GM23338 (cell line): ENCODE measurements around the gene FBXW7. TPM values are rescaled to one million over a fixed set of nuclear protein-coding genes. Genes with fewer than 3 reads are reported as not detected.
A peak's percentile ranks its signal among the peaks of the same experiment; 100 is the strongest.

Experiments used
- ATAC-seq: fragments of 200-7000 bp; cut with Tn5 transposase; 3 replicates; pipeline ENCODE4 v1.9.1; 2020
- DNase-seq: peaks from one replicate; pipeline ENCODE4 v3.0.0-alpha.2; 2015; ENCODE audit warnings: low spot score
- H2AFZ ChIP-seq: fragments of 200-600 bp; sonication (generic); 2 replicates; pipeline ENCODE4 v1.8.0; 2016; ENCODE audit warnings: antibody characterized with exemption, mild to moderate bottlenecking, moderate library complexity
- H3F3A ChIP-seq: fragments of 200-600 bp; sonication (generic); replicated peaks from 2 replicates; pipeline ENCODE4 v1.8.0; 2017; ENCODE audit warnings: antibody characterized with exemption, mixed run types, low read depth
- H3K27ac ChIP-seq: fragments of 200-600 bp; sonication (generic); 2 replicates; pipeline ENCODE4 v1.6.1; 2016; ENCODE audit warnings: low read depth
- H3K27me3 ChIP-seq: fragments of 200-600 bp; sonication (generic); 2 replicates; pipeline ENCODE4 v1.8.0; 2016; ENCODE audit warnings: mild to moderate bottlenecking, mixed run types, moderate library complexity; ENCODE audit not compliant: insufficient read depth
- H3K36me3 ChIP-seq: fragments of 200-600 bp; sonication (generic); 2 replicates; pipeline ENCODE4 v1.8.0; 2016; ENCODE audit warnings: mild to moderate bottlenecking; ENCODE audit not compliant: insufficient read depth
- H3K4me1 ChIP-seq: fragments of 200-600 bp; sonication (generic); 2 replicates; pipeline ENCODE4 v1.8.0; 2016; ENCODE audit warnings: mild to moderate bottlenecking, moderate library complexity; ENCODE audit not compliant: insufficient read depth
- H3K4me2 ChIP-seq: fragments of 200-600 bp; sonication (generic); 2 replicates; pipeline ENCODE4 v1.7.1; 2017; ENCODE audit warnings: mixed run types
- H3K4me3 ChIP-seq: fragments of 200-600 bp; sonication (generic); 2 replicates; pipeline ENCODE4 v1.6.1; 2016; ENCODE audit warnings: mixed run types
- H3K79me2 ChIP-seq: fragments of 200-600 bp; sonication (generic); replicated peaks from 2 replicates; pipeline ENCODE4 v1.8.0; 2017; ENCODE audit warnings: mild to moderate bottlenecking; ENCODE audit not compliant: insufficient read depth
- H3K9me2 ChIP-seq: fragments of 200-600 bp; sonication (generic); 2 replicates; pipeline ENCODE4 v1.8.0; 2017; ENCODE audit not compliant: insufficient read depth
- H4K20me1 ChIP-seq: fragments of 200-600 bp; sonication (generic); replicated peaks from 2 replicates; pipeline ENCODE4 v1.8.0; 2017; ENCODE audit warnings: mild to moderate bottlenecking; ENCODE audit not compliant: insufficient read depth
- H3K27ac Mint-ChIP-seq: 2 replicates; pipeline ENCODE4 v1.8.0; 2020; ENCODE audit warnings: inconsistent platforms, mild to moderate bottlenecking, moderate library complexity, mixed read lengths
- H3K27me3 Mint-ChIP-seq: 3 replicates; pipeline ENCODE4 v1.8.0; 2022; ENCODE audit warnings: low read depth, mild to moderate bottlenecking, moderate library complexity, mixed read lengths, inconsistent platforms; ENCODE audit not compliant: insufficient read depth, poor library complexity
- H3K36me3 Mint-ChIP-seq: 3 replicates; pipeline ENCODE4 v1.8.0; 2021; ENCODE audit warnings: low read depth, mild to moderate bottlenecking, inconsistent platforms, moderate library complexity, mixed read lengths
- H3K4me1 Mint-ChIP-seq: 3 replicates; pipeline ENCODE4 v1.8.0; 2020; ENCODE audit warnings: mild to moderate bottlenecking, inconsistent platforms, mixed read lengths
- H3K4me3 Mint-ChIP-seq: 3 replicates; pipeline ENCODE4 v1.8.0; 2021; ENCODE audit warnings: moderate library complexity, mild to moderate bottlenecking, inconsistent platforms, mixed read lengths
- H3K9me3 Mint-ChIP-seq: 3 replicates; pipeline ENCODE4 v1.8.0; 2020; ENCODE audit warnings: moderate library complexity, mild to moderate bottlenecking, inconsistent platforms, mixed read lengths
- CREB1 ChIP-seq: fragments of 250-450 bp; sonication (Bioruptor Pico); IDR thresholded peaks from 2 replicates; pipeline ENCODE4 v1.5.0; 2020; ENCODE audit warnings: low read depth, mild to moderate bottlenecking, moderate library complexity
- EZH2 ChIP-seq: fragments of 200-600 bp; sonication (generic); IDR thresholded peaks from one replicate; pipeline ENCODE4 v1.8.0; 2017; ENCODE audit warnings: antibody characterized with exemption, mild to moderate bottlenecking, low read depth; ENCODE audit not compliant: unreplicated experiment
- NANOG ChIP-seq: IDR thresholded peaks from 2 replicates; pipeline ENCODE4 v1.6.1; 2016; ENCODE audit warnings: antibody characterized with exemption, borderline replicate concordance
- POLR2AphosphoS5 ChIP-seq: IDR thresholded peaks from 2 replicates; pipeline ENCODE4 v1.6.1; 2016; ENCODE audit warnings: antibody characterized with exemption, low read depth
- STAT1 ChIP-seq: IDR thresholded peaks from one replicate; pipeline ENCODE4 v1.6.1; 2016; ENCODE audit warnings: antibody characterized with exemption; ENCODE audit not compliant: unreplicated experiment
- ZNF114 ChIP-seq: fragments of 250-450 bp; sonication (Bioruptor Pico); IDR thresholded peaks from 2 replicates; pipeline ENCODE4 v1.5.0; 2020; ENCODE audit warnings: mild to moderate bottlenecking, moderate library complexity
- ZNF331 ChIP-seq: fragments of 250-450 bp; sonication (Bioruptor Pico); IDR thresholded peaks from 2 replicates; pipeline ENCODE4 v1.5.0; 2020; ENCODE audit warnings: low read depth, mild to moderate bottlenecking, moderate library complexity
- polyA plus RNA-seq: library from polyadenylated mRNA; unstranded; fragments of >200 nt; fragmentation: Nextera tagmentation; extraction: Ambion mirVana; gene quantifications from 2 replicates; pipeline ENCODE4 v1.2.1, GENCODE V29; 2016
- total RNA-seq: library from RNA; depleted of rRNA; stranded (reverse); fragments of >200 nt; shearing (Covaris generic); gene quantifications from 2 replicates; pipeline ENCODE4 v1.2.3, GENCODE V29; 2014
- TF ChIP-seq, protein P1 (sequence below): fragments of 250-450 bp; sonication (Bioruptor Pico); IDR thresholded peaks from 2 replicates; pipeline ENCODE4 v1.5.0; 2020; ENCODE audit warnings: mild to moderate bottlenecking, moderate library complexity
- TF ChIP-seq, protein P2 (sequence below): IDR thresholded peaks from 2 replicates; pipeline ENCODE4 v1.6.1; 2016; ENCODE audit warnings: antibody characterized with exemption
- TF ChIP-seq, protein P3 (sequence below): IDR thresholded peaks from one replicate; pipeline ENCODE4 v1.6.1; 2018; ENCODE audit warnings: antibody characterized with exemption; ENCODE audit not compliant: unreplicated experiment

Gene FBXW7
- total and polyA plus RNA-seq, 2 experiments from 2014 or later, result 25.8 to 34.7 TPM

DNA sequence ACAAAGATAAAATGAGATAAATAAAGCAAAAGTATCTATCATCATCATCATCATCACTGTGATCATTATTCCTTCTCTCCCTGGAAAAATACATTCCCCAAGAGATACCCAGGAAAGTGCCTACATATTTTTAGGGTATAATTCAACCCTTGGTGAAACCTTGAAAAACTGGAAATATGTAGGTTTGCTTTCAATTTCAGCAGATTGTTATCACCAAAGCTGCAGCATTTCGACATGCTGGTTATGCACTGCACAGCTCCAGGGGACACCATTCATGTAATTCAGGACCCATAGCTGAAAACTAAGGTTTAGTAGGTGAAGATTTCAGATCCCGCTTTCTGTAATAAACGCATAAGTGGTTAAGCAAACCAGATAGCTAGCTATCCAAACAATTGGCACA, 28.4 kb upstream of the FBXW7 start (continued):
- TF ChIP-seq, protein P1, sequence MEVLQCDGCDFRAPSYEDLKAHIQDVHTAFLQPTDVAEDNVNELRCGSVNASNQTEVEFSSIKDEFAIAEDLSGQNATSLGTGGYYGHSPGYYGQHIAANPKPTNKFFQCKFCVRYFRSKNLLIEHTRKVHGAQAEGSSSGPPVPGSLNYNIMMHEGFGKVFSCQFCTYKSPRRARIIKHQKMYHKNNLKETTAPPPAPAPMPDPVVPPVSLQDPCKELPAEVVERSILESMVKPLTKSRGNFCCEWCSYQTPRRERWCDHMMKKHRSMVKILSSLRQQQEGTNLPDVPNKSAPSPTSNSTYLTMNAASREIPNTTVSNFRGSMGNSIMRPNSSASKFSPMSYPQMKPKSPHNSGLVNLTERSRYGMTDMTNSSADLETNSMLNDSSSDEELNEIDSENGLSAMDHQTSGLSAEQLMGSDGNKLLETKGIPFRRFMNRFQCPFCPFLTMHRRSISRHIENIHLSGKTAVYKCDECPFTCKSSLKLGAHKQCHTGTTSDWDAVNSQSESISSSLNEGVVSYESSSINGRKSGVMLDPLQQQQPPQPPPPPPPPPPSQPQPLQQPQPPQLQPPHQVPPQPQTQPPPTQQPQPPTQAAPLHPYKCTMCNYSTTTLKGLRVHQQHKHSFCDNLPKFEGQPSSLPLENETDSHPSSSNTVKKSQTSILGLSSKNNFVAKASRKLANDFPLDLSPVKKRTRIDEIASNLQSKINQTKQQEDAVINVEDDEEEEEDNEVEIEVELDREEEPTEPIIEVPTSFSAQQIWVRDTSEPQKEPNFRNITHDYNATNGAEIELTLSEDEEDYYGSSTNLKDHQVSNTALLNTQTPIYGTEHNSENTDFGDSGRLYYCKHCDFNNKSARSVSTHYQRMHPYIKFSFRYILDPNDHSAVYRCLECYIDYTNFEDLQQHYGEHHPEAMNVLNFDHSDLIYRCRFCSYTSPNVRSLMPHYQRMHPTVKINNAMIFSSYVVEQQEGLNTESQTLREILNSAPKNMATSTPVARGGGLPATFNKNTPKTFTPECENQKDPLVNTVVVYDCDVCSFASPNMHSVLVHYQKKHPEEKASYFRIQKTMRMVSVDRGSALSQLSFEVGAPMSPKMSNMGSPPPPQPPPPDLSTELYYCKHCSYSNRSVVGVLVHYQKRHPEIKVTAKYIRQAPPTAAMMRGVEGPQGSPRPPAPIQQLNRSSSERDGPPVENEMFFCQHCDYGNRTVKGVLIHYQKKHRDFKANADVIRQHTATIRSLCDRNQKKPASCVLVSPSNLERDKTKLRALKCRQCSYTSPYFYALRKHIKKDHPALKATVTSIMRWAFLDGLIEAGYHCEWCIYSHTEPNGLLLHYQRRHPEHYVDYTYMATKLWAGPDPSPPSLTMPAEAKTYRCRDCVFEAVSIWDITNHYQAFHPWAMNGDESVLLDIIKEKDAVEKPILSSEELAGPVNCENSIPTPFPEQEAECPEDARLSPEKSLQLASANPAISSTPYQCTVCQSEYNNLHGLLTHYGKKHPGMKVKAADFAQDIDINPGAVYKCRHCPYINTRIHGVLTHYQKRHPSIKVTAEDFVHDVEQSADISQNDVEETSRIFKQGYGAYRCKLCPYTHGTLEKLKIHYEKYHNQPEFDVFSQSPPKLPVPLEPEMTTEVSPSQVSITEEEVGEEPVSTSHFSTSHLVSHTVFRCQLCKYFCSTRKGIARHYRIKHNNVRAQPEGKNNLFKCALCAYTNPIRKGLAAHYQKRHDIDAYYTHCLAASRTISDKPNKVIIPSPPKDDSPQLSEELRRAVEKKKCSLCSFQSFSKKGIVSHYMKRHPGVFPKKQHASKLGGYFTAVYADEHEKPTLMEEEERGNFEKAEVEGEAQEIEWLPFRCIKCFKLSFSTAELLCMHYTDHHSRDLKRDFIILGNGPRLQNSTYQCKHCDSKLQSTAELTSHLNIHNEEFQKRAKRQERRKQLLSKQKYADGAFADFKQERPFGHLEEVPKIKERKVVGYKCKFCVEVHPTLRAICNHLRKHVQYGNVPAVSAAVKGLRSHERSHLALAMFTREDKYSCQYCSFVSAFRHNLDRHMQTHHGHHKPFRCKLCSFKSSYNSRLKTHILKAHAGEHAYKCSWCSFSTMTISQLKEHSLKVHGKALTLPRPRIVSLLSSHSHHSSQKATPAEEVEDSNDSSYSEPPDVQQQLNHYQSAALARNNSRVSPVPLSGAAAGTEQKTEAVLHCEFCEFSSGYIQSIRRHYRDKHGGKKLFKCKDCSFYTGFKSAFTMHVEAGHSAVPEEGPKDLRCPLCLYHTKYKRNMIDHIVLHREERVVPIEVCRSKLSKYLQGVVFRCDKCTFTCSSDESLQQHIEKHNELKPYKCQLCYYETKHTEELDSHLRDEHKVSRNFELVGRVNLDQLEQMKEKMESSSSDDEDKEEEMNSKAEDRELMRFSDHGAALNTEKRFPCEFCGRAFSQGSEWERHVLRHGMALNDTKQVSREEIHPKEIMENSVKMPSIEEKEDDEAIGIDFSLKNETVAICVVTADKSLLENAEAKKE (CRISPR knock-in tag), result no peak
- TF ChIP-seq POLR2AphosphoS5, result no peak
- TF ChIP-seq STAT1, result no peak
- no peak for TF ChIP-seq EZH2
- TF ChIP-seq ZNF114, result no peak
- TF ChIP-seq, protein P2, sequence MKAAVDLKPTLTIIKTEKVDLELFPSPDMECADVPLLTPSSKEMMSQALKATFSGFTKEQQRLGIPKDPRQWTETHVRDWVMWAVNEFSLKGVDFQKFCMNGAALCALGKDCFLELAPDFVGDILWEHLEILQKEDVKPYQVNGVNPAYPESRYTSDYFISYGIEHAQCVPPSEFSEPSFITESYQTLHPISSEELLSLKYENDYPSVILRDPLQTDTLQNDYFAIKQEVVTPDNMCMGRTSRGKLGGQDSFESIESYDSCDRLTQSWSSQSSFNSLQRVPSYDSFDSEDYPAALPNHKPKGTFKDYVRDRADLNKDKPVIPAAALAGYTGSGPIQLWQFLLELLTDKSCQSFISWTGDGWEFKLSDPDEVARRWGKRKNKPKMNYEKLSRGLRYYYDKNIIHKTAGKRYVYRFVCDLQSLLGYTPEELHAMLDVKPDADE, result no peak

DNA sequence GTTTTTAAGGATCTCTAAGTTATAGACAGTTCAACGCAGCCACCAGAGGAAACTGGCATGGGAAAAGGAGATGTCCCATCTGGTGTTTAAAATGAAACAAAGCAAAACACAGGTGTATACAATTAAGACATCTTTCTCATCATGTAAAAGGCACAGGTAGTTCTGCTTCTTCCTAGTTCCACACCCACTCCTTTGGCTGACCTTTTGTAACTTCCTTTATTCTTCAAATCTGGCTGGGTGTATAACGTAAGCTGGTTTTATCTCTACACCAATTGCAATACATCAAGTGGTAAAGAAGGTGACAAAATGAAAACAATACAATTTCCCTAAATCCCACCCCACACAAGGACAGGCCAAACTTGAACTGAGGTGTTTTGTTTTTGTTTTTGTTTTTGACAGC, 27.3 kb upstream of the FBXW7 start:
- H3K4me2 ChIP-seq, result no peak overlapping the region
- ATAC-seq (no peak), DNase-seq (no peak)
- no peak overlapping the region for H3K4me3 ChIP-seq
- H2AFZ ChIP-seq, result 0 out of 2 replicates have a peak overlapping the region, but pooled peaks have one; percentile 38
- H3K36me3 ChIP-seq, result no peaks in the 10 kb centered on the region
- Mint-ChIP-seq H3K4me3 (no peak overlapping the region), H3K4me1 (no peaks in the 10 kb centered on the region), H3K36me3 (no peaks in the 10 kb centered on the region), H3K27ac (no peak overlapping the region), H3K27me3 (no peaks in the 10 kb centered on the region), H3K9me3 (no peaks in the 10 kb centered on the region)
- no peaks in the 10 kb centered on the region for H3F3A ChIP-seq
- H3K27me3 ChIP-seq, result no peaks in the 10 kb centered on the region
- no peaks in the 10 kb centered on the region for H4K20me1 ChIP-seq
- H3K4me1 ChIP-seq, result no peaks in the 10 kb centered on the region
- H3K79me2 ChIP-seq, result no peaks in the 10 kb centered on the region
- no peaks in the 10 kb centered on the region for H3K9me2 ChIP-seq
- no peak overlapping the region for H3K27ac ChIP-seq
- TF ChIP-seq STAT1 (no peak), ZNF331 (CRISPR knock-in tag) (no peak), EZH2 (no peak), NANOG (no peak), CREB1 (no peak)
- TF ChIP-seq, protein P3, sequence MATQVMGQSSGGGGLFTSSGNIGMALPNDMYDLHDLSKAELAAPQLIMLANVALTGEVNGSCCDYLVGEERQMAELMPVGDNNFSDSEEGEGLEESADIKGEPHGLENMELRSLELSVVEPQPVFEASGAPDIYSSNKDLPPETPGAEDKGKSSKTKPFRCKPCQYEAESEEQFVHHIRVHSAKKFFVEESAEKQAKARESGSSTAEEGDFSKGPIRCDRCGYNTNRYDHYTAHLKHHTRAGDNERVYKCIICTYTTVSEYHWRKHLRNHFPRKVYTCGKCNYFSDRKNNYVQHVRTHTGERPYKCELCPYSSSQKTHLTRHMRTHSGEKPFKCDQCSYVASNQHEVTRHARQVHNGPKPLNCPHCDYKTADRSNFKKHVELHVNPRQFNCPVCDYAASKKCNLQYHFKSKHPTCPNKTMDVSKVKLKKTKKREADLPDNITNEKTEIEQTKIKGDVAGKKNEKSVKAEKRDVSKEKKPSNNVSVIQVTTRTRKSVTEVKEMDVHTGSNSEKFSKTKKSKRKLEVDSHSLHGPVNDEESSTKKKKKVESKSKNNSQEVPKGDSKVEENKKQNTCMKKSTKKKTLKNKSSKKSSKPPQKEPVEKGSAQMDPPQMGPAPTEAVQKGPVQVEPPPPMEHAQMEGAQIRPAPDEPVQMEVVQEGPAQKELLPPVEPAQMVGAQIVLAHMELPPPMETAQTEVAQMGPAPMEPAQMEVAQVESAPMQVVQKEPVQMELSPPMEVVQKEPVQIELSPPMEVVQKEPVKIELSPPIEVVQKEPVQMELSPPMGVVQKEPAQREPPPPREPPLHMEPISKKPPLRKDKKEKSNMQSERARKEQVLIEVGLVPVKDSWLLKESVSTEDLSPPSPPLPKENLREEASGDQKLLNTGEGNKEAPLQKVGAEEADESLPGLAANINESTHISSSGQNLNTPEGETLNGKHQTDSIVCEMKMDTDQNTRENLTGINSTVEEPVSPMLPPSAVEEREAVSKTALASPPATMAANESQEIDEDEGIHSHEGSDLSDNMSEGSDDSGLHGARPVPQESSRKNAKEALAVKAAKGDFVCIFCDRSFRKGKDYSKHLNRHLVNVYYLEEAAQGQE, result no peak
